Dedifferentiated amniotic fluid mesenchymal stem cell (primary cell): Measurements from ENCODE around the gene CCDC152.

Source experiments
- DNase-seq: peaks from one replicate; pipeline ENCODE4 v3.0.0-alpha.2; 2016; ENCODE audit errors: extremely low spot score

The CCDC152 gene

DNA sequence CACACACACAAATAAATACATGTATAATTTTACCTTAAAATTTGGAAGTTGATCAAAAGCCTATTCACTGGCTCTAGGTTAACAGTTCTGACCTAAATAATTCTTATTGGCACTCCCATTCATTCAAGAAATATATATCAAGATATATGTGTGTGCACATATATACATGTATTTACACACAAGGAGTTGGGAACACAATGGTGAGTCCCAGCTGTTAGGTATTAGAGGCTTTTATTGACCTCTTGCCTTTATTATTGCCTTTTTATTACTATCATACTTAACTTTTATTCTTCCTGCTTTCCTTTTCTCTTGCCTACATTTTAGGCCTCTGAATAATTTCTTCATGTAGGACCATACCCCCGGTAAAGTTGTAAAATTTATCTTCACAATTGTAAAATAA lies 25.0 kb downstream of the CCDC152 start:
- DNase-seq: no peak

DNA sequence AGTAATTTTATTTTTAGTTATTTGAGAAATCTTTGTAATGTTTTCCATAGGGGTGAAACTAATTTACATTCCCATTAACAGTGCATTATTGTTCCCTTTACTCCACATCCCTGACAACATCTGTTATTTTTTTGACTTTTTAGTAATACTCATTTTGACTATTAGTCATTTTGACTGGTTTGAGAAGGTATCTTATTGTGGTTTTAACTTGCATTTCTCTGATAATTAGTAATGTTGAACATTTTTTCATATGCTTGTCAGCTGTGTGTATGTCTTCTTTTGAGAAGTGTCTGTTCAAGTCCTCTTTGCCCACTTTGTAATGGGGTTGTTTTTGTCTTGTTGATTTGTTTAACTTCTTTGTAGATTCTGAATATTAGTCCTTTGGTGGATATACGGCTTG lies 27.5 kb downstream of the CCDC152 start:
- no peak for DNase-seq

DNA sequence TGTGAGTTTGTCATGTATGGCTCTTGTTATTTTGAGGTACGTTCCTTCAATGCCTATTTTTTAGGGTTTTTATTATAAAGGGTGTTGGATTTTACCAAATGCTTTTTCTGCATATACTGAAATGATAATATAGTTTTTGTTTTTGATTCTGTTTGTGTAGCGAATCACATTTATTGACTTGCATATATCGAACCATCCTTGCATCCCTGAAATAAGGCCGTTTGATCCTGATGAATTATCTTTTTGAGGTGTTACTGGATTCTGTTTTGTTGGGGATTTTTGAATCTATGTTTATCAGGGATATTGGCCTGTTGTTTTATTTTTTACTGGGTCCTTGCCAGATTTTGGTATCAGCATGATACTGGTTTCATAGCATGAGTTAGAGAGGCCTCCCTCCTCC lies 29.1 kb downstream of the CCDC152 start:
- no peak for DNase-seq

DNA sequence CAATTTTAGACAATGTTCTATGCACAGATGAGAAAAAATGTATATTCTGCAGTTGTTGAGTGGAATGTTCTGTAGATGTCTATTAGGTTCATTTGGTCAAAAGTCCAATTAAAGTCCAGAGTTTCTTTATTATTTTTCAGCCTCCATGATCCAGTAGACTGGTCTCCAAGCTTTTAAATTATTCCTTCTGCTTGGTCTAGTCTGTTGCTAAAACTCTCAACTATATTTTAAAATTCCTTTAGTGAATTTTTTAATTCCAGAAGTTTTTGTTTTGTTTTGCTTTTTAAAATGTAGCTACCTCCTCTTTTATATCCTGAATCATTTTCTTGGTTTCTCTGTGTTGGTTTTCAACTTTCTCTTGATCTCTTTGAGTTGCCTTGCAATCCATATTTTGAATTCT lies 30.5 kb downstream of the CCDC152 start:
- no peak for DNase-seq

DNA sequence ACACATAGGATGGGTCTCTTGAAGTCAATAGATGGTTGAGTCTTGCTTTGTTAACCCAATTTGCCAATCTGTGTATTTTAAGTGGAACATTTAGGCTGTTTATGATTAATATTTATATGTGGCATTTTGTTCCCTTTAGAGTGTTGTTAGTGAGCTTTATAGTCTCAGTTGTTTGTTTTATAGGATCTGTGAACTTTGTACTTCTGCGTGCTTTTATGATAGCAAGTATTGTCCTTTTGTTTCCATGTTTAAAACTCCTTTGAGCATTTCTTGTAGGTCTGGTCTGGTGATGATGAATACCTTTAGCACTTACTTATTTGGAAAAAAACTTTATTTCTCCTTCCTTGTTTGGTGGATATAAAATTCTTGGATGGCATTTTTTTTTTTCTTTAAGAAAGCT lies 31.2 kb downstream of the CCDC152 start:
- DNase-seq: no peak

DNA sequence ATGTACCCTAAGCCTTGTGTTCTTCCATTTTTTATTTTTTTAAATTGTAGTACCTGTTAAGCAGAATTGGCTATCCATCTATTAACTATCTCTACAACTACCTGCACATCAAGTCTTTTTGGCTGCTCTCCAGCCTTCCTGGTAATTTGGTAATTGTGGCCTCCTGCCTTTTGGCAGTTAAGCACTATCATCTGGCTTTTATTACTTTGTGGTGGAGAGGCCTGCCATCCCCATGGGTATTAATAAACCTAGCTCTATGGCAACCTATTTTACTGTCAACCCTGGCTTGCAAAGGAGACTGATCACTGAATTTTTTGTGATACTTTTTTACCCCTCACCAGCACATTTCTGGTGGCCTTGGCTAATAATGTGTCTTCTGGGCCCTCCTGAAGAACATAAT lies 34.5 kb downstream of the CCDC152 start:
- no peak for DNase-seq

DNA sequence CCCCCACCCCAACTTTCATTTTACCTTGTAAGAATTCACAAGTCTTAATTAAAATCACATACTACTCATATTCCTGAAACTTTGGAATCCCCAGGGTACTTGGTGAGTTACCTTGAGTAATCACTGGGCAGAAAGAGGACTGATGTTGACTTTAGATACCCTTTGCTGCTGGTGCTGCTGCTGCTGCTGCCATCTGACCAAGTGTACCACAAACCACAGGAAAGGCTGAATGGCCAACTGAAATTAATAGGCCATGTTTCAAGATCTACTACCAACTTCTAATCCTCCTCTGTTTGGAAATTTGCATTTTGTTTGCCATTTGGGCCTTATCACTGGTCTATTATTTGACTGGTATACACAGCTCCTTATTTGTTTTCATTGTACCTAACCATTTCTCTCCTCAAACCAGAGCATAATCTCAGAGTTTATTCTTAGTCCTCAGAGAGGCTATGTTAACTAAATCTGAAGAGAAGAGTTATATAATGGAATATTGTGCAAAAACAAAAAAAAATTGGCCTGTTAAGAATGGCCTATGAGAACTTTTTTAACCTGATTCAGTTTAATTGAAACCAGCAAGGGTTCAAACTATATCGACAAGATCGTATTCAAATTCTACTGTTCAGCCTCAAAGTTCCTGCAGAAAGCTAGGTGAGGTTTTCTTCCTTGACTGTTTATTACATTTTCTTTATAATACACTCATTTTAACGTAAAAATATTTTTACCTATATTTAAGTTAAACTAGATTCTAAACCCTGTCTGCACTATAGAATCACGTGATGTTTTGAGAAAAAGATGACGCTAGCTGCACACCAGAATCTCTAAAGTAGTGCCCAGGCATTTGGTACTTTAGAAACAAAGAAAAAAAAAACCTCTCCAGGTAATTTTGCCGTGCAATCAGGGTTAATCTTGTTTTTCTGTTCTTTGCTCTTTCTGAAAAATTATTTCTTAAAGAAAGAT lies 41.9 kb downstream of the CCDC152 start:
- DNase-seq: no peak

DNA sequence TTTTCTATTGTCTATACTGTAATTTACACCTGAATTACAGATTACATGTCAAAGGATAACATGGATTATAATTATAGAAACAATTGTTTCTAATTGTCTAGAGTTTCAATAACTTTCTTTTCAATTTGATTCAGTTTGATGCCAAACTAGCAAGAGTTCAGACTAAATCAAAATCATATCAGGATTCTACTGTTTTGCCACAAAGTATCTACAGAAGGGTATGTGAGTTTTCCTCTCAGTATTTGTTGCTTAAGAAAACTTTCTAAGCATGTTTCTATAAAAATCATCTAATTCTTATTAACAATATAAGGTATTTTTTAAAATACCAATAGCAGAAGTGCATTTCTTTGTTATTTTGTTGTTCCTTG lies 42.6 kb downstream of the CCDC152 start:
- DNase-seq: no peak

DNA sequence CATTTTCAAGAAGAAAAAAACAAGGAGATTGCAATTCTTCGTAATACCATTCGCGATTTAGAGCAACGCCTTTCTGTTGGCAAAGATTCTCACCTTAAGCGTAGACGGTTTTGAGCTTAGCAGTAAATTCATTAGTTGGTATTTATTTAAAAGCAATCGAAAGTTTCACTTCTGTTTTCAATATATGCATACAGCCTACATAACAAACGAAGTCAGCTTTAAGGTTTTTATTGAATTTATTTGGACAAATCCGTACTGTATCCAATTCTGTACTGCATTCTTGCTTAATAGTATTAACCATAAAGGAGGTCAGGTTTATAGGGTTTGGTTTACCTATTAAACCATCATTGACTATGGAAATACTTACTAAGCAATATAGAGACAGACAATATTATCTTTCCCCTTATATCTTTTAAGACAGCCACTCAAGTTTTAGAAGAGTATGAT lies 43.1 kb downstream of the CCDC152 start:
- DNase-seq: no peak

DNA sequence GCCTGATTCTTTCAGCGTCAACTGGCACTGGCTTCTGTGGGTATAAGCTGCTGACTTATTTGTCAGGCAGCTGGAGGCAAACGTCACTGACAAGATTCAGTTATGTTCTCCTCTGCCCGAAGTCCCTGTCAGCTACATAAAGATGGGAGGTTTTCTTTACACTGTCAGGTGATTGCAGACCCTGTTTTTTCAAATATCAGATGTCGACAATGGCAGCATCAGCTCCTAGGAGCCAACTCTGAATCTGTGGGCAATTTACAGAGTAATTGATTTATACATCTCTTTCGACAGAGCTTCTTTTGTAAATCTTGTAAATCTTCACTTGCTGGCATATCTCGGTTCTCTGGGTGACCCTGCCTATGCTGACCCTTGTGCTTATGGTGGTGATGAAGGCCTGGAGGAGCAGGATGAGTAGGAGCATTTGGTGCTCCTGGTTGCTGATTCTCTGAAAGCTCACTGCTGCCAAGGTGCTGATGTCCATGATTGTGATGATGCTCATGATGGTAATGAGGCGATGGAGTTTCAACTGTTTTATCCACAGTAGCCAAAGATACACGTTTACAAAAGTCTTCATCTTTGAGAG lies 44.2 kb downstream of the CCDC152 start:
- no peak for DNase-seq

DNA sequence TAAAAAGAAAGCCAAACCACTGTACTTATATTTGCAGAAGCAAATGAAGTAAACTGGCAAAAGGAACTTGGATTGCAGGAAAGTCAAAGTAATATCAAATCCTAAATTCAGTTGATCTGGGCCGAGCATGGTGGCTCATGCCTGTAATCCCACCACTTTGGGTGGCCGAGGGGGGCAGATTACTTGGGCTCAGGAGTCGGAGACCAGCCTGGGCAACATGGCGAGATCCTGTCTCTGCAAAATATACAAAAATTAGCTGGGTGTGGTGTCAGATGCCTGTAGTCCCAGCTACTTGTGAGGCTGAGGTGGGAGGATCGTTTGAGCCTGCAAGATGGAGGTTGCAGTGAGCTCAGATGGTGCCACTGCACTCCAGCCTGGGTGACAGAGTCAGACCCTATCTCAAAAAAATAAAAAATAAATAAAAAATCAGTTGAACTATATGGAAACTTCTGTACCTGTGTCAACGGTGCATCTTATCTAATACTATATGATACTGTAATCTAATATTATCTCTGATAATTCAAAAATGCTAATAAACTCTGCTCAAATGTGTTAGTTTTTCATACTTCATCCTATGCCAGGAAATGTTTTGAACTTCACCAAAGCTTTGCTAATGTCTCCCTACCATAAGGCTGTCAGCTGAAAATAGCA lies 45.0 kb downstream of the CCDC152 start:
- DNase-seq: no peak

DNA sequence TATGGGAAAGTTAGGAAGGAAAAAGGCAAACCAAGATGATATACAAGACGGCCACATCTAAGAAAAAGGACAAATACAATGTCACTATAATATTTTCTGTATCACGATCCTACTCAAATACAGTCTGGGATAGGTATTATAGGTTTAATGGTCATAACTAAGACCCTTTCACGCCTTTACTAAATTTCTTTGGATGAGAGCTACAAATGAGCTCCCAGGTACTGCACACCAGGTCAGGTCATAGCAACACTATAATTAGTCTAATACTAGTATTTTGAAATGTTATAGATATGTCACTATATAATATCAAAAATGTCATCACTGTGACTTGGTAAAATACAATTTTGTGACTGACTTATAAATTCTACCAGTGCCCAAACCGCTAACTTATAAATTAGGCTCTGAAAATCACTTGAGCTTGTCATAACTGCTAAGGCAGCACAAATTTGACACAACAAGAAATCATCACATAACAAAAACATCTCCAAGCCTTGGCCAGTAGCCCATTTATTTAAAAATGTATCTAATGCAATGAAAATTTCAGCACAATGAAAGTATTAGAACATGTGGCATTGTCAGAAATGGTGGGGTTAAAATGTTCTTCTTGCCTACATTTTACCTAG lies 48.2 kb downstream of the CCDC152 start:
- DNase-seq: no peak

DNA sequence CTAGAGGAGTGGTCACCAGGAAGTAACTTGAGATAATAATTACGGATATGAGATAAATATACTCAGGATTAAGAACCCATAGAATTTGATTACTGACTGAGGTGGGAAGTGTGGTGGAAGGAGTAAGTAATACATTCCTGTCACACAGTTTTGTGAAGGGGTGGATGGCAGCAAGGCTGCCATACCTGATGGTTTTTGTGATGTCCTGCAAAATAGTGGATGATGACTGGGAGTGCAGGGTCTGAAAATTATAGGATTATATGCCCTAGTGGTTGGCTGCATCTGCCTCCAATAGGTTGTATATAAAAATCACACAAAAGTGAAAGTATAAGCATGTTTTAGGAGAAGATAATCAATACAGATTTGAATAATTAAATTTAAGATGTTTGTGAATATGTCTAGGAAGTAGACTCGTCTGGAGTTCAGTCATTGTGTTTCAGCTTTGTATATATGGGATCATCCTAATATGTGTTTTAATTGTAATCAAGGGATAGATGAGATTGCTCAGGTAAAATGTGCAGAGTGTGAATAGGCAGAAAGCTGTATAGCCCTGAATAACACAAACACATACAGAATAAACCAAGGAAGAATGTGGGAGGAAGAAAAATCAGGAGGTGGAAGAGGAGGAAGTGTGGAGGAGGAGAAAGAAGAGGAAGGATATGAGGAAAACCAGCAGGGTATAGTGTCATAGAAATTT lies 49.5 kb downstream of the CCDC152 start:
- DNase-seq: no peak

DNA sequence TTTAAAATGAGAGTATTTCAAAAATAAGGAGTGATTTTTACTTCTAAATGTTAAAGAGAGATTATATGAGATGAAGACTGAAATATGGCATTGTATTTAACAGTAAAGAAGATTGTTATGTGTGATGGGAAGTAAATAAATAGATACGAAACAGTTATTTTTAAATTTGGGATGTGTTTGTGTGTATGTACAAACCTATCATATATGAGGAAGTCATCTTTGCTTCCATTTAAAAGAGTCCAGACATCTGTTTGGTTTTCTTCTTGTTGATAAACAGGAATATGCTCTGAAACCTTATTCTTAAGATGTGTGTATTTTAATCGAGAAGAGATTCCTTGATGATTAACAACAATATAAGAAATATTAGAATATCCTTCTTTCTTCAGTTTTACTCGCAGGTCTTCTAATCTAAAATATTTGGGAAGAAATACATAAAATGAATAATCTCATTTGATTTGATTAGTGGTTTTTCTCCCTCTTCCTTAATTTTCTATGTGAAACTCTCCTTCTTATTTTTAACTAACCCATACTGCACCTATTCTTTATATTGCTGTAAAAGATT lies 50.2 kb downstream of the CCDC152 start:
- no peak for DNase-seq

DNA sequence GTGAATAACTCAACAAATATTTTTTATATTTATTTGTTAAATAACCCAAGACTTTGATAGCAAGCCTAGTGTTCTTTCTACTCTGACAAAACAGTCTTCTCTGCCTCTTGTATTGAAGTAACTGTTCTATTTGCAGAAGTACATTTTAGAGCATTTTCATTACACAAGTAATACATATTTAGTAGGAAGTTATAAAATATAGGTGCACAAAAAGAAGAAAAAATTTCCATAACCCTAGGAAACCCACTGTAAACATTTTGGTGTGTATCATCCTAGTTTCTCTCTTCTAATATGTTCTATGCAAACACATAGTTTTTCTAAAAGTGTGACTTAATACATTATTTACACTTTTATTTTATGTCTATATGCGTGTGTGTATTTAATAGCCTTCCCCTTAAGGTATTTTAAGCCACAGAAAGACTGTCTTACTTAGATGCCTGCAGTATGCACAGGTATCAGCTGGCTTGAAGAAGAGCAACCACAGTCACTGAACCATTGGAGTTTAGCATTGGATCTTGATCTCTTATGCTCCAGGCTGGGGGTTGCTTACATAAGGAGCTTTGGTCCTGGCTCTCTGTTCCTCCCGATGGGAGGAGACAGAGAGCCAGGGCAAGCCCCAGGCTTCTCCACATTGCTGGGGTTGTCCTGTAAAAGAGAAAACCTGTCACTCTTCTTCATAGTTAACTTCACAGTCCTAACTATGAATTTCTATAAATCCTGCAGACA lies 51.3 kb downstream of the CCDC152 start:
- no peak for DNase-seq

DNA sequence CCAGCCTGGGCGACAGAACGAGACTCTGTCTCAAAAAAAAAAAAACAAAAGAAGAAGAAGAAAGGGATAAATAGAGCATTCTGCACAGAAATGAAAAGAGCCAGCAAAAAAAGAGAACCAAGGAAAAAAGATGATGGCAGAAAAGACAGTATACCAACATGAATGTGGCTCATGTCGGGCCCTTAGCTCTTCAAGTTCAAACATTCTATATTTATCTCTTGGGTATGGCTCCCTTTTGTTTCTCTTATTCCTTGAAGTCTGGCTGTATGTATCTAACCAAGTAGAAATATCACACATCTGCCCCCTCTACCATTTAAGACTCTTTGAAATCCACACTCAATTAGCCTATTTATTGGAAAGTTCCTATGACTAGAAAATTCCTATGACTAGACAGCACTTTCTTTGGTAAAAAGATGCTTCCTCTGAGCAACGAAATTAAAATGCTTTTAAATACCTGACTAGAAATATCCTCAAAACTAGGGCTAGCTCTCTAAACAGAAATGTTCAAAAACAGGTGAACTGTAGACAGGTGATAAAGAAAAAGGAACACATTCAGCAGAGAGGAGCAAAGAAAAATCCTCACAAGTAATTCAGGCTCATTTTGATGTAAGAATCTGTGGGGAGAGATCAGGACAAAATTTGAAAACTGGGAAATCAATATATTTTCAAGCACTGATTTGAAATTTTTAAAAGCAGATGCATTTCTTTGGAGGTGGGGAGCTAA lies 52.4 kb downstream of the CCDC152 start:
- DNase-seq: no peak

DNA sequence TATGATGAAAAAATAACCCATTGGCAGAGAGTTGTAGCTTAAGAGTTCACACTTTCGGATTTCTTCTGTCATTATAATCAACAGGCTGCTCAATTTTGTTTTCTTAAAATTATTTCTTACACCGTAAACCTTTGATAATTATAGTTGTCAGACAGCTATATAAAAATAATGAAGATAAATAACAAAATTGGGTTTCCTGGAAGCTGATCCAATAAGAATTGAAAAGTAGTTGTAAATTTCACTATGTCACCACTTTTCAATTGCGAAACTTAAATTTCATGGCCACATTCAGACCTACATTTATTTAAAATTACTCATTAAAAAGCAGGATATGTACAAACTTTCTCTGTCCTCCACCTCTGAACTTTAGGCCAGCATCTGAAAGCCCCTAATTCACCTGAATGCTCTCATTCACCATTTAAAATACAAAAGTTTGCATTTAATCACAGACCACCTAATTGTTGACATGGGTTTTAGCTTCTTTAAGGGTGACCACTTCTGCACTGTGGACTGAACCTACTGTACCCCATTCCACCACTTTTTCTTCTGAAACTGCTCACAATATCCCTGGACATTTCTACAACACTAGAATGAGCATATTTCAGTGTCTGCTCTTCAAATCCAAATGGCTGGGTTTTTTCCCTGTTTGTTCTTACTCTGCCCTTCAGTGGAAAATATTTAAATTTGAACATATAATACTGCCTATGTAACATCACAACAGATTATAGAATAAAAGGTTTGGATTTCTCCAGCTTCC lies 54.4 kb downstream of the CCDC152 start:
- DNase-seq: no peak

DNA sequence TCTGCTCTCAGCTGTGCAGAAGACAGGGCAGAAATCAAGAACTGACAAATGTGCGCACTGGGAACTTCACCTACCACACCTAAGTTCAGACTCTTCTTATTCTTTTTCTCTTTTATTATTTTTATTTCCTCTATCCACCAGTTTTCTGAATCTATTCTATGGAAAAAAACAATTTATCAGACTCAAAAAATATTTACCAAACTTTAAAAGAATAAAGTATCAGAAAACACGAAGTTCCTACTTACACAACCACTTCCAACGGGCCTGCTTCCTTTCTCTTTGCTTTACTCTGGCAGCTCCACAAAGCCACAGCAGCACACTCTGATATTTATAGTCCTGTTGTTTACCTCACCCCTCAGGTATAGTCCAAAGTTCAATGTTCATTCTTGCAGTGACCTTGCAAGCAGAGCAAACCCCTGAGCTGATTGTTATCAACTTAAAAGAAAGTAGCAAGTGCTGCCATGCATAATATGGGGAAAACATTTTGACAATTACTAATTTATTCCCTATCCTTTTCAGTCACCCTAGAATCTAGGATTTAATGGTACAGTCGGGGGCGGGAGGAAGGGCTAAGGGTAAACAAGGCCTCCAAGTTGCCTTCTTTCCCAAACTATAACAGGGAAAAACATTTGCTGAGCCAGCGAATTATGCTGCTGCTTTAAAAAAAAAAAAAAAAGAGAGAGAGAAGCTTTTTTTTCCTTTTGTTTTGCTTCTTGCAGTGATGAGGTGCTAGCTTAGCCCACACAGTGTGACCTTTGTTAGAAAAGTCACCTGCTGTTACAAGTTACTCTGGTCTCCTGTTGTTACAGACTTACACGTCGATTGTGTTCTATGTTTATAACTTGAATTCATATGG lies 55.2 kb downstream of the CCDC152 start, which contains the start of gene SELENOP:
TSS of gene SELENOP (minus strand) at position 302 of the 856 bp plus-strand sequence. CDS start 3,539 bp downstream, outside the sequence.
- no peak for DNase-seq
